Measurements from ENCODE around the gene LAMA3.

LAMA3 gene

DNA sequence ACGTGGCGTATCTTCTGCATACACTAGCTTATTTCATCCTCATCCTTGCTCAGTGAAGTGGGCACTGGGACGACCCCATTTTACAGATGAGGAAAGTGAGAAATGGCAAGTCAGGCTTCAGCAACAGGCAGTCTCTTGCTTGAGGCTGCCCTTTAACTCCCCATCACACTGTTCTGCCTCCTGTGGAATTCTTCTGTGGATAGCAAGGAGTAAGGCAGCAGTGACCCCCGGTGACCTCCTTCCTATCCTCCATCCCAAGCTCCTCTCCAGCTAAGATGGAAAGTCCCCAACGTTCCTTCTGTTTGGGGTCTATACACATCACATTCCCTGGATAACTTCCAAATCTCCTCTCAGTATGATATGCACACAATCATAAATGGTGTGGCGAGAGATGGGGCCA is 37.0 kb upstream of the LAMA3 start:
- no peak for TF ChIP-seq EZH2 (IDR thresholded peaks at IDR 0.05; ENCODE audit: borderline replicate concordance, low read depth, low read length, severe bottlenecking)
- TF ChIP-seq CTCF (IDR thresholded peaks at IDR 0.05; ENCODE audit: borderline replicate concordance, extremely low read depth, low read length, poor library complexity, severe bottlenecking): no peak
- Histone ChIP-seq H3K9me3 (ENCODE audit: insufficient read depth, low read length, severe bottlenecking) (no peaks in the 10 kb centered on the region), H3K4me3 (ENCODE audit: low read depth in 1 of 2, low read length in 2 of 2) (no peak overlapping the region)

DNA sequence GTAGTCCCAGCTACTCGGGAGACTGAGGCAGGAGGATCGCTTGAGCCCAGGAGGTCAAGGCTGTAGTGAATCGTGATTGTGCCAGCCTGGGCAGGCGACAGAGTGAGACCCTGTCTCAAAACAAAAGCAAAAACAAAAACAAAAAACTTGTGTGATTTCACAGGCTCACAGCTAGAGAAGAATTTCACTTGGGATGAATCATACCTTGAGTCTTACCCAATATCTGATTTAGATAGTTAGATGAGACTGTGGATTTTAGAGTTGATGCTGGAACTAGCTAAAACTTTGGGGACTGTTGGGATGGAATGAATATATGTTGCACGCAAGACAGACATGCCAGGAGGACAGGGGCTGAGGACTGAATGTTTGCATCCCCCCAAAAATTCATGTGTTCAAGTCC is 31.0 kb upstream of the LAMA3 start:
- TF ChIP-seq EZH2 (IDR thresholded peaks at IDR 0.05; ENCODE audit: borderline replicate concordance, low read depth, low read length, severe bottlenecking) (no peak), CTCF (IDR thresholded peaks at IDR 0.05; ENCODE audit: borderline replicate concordance, extremely low read depth, low read length, poor library complexity, severe bottlenecking) (no peak)
- Histone ChIP-seq H3K79me2 (ENCODE audit: insufficient read depth, low read length) (no peaks in the 10 kb centered on the region), H4K20me1 (ENCODE audit: insufficient read depth, low read length) (no peaks in the 10 kb centered on the region), H3K27ac (ENCODE audit: low read length) (no peak overlapping the region), H3K9me3 (ENCODE audit: insufficient read depth, low read length, severe bottlenecking) (no peaks in the 10 kb centered on the region), H2AFZ (ENCODE audit: low read depth, low read length) (no peak overlapping the region), H3K4me1 (ENCODE audit: insufficient read depth, low read length) (no peaks in the 10 kb centered on the region), H3K27me3 (ENCODE audit: insufficient read depth, low read length, poor library complexity) (peaks cover 11% of the 10 kb centered on the region), H3K36me3 (ENCODE audit: insufficient read depth, low read length) (no peaks in the 10 kb centered on the region), H3K4me3 (ENCODE audit: low read depth in 1 of 2, low read length in 2 of 2) (no peak overlapping the region), H3K4me2 (ENCODE audit: insufficient read depth, low read length) (no peak overlapping the region), H3K9ac (ENCODE audit: low read depth, low read length) (no peak overlapping the region)
- no peak for ATAC-seq (ENCODE audit: insufficient read depth, low read depth)
- DNase-seq: no peak

More for the DNA sequence above, 37.0 kb upstream of the LAMA3 start:
- Histone ChIP-seq H3K4me1 (ENCODE audit: insufficient read depth, low read length) (no peaks in the 10 kb centered on the region), H3K4me2 (ENCODE audit: insufficient read depth, low read length) (no peak overlapping the region), H4K20me1 (ENCODE audit: insufficient read depth, low read length) (no peaks in the 10 kb centered on the region), H3K27ac (ENCODE audit: low read length) (no peak overlapping the region), H3K36me3 (ENCODE audit: insufficient read depth, low read length) (no peaks in the 10 kb centered on the region), H3K9ac (ENCODE audit: low read depth, low read length) (no peak overlapping the region), H2AFZ (ENCODE audit: low read depth, low read length) (no peak overlapping the region), H3K79me2 (ENCODE audit: insufficient read depth, low read length) (no peaks in the 10 kb centered on the region), H3K27me3 (ENCODE audit: insufficient read depth, low read length, poor library complexity) (peaks cover 2% of the 10 kb centered on the region)
- ATAC-seq (ENCODE audit: insufficient read depth, low read depth) (no peak), DNase-seq (no peak)

DNA sequence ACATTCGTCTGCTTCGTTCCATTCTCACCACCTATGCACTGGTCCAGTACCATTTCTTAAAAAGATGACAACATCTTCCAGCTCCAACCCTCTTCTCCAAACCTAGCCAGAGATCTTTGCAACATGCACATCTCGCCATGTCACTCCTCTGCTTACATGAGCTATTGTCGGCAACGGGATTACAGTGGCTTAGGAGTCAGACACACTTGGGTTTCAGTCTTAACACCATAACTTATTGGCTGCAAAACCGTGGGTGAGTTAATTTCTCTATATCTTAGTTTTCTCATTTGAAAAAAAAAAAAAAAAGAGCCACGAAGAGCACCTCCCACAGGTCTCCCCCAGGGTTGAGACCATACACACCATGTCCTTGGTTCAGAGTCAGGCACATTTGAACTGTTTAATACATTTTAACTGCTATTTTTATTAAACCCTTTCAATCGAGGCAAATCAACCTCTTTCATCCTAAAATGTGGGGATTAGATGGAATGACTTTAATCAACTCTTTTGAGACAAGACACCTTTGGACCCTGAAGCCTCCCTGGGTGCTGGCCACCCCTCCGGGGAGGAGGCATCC is 27.4 kb upstream of the LAMA3 start:
- DNase-seq: no peak
- ATAC-seq (ENCODE audit: insufficient read depth, low read depth): no peak
- Histone ChIP-seq H3K9me3 (ENCODE audit: insufficient read depth, low read length, severe bottlenecking) (no peaks in the 10 kb centered on the region), H3K79me2 (ENCODE audit: insufficient read depth, low read length) (no peaks in the 10 kb centered on the region), H3K36me3 (ENCODE audit: insufficient read depth, low read length) (no peaks in the 10 kb centered on the region), H3K9ac (ENCODE audit: low read depth, low read length) (no peak overlapping the region), H4K20me1 (ENCODE audit: insufficient read depth, low read length) (no peaks in the 10 kb centered on the region), H2AFZ (ENCODE audit: low read depth, low read length) (no peak overlapping the region), H3K27ac (ENCODE audit: low read length) (no peak overlapping the region), H3K4me1 (ENCODE audit: insufficient read depth, low read length) (no peaks in the 10 kb centered on the region), H3K27me3 (ENCODE audit: insufficient read depth, low read length, poor library complexity) (peaks cover 19% of the 10 kb centered on the region), H3K4me3 (ENCODE audit: low read depth in 1 of 2, low read length in 2 of 2) (no peak overlapping the region), H3K4me2 (ENCODE audit: insufficient read depth, low read length) (no peak overlapping the region)
- TF ChIP-seq CTCF (IDR thresholded peaks at IDR 0.05; ENCODE audit: borderline replicate concordance, extremely low read depth, low read length, poor library complexity, severe bottlenecking) (no peak), EZH2 (IDR thresholded peaks at IDR 0.05; ENCODE audit: borderline replicate concordance, low read depth, low read length, severe bottlenecking) (no peak)

Data from DND-41 (cell line).